Measurements from ENCODE around the gene ZNF785. TPM values are rescaled to one million over a fixed set of nuclear protein-coding genes. Genes with fewer than 3 reads are reported as not detected.

Gene ZNF785
- total RNA-seq, 2 experiments from 2014 or later, result 4.6 to 6.8 TPM

GRCh38 chr16:30533748-30534367 is 51.6 kb downstream of the ZNF785 start:
- intact Hi-C loops (cut with micrococcal nuclease; ENCODE audit: unreplicated experiment), result loop anchor here (2.0 kb wide), 1 partner anchor 61 kb away; the partner anchor contains the start of gene ITGAL
- H2AFZ ChIP-seq (ENCODE audit: low read length), result peak overlapping the region; percentile 51
- peaks cover 34% of the 10 kb centered on the region for H3K4me1 ChIP-seq (ENCODE audit: insufficient read depth, low read length, poor library complexity, severe bottlenecking)
- no peaks in the 10 kb centered on the region for H3K9me2 ChIP-seq (ENCODE audit: insufficient read depth, low read length)
- H3K36me3 ChIP-seq (ENCODE audit: insufficient read depth, low read length), result peaks cover 21% of the 10 kb centered on the region
- no peaks in the 10 kb centered on the region for H3K9me3 ChIP-seq (ENCODE audit: low read length)
- ChIA-PET POLR2A (interaction anchor here (0.6 to 4.6 kb wide), 7 partner anchors 24 to 104 kb away, joined by 3 to 54 read pairs (median 3); partner anchors contain the start of genes DCTPP1, ZNF689 and ZNF764), CTCF (ENCODE audit: unreplicated experiment) (interaction anchor here (0.7 kb wide), 1 partner anchor 95 kb away, joined by 4 read pairs; no protein-coding TSS in a partner anchor)
- no peaks in the 10 kb centered on the region for H4K20me1 ChIP-seq (ENCODE audit: insufficient read depth, low read length)
- no peak for TF ChIP-seq EZH2phosphoT487 (IDR thresholded peaks at IDR 0.05; ENCODE audit: borderline replicate concordance, low read depth, low read length)
- TF ChIP-seq CTCF (conservative IDR thresholded peaks at IDR 0.05; ENCODE audit: low read length), result peak; percentile 44; the same call in 1 of the 2 replicates
- no TSS peak for BruUV-seq (replicated peaks)
- peak overlapping the region; percentile 82 for H3K27ac ChIP-seq (ENCODE audit: low read depth, low read length, poor library complexity, severe bottlenecking)
- H3K4me2 ChIP-seq (ENCODE audit: low read length), result peak overlapping the region; percentile 89
- H3K79me2 ChIP-seq (ENCODE audit: insufficient read depth, low read depth, low read length), result peaks cover 28% of the 10 kb centered on the region; the same call in 1 of the 2 replicates
- H3K4me3 ChIP-seq (ENCODE audit: low read depth, low read length, poor library complexity, severe bottlenecking), result peak overlapping the region; percentile 75
- DNase-seq (ENCODE audit: low spot score), result peak; percentile 45

- peak overlapping the region; percentile 75 for H3K4me3 ChIP-seq (ENCODE audit: low read depth, low read length, poor library complexity, severe bottlenecking)
- H3K4me1 ChIP-seq (ENCODE audit: insufficient read depth, low read length, poor library complexity, severe bottlenecking), result peaks cover 41% of the 10 kb centered on the region
- H3K9me3 ChIP-seq (ENCODE audit: low read length), result no peaks in the 10 kb centered on the region
- BruUV-seq (replicated peaks), result no TSS peak
- no peaks in the 10 kb centered on the region for H4K20me1 ChIP-seq (ENCODE audit: insufficient read depth, low read length)
- no peak for TF ChIP-seq EZH2phosphoT487 (IDR thresholded peaks at IDR 0.05; ENCODE audit: borderline replicate concordance, low read depth, low read length)
- TF ChIP-seq CTCF (conservative IDR thresholded peaks at IDR 0.05; ENCODE audit: low read length), result no peak
- no peak for DNase-seq (ENCODE audit: low spot score)
- intact Hi-C loops (cut with micrococcal nuclease; ENCODE audit: unreplicated experiment), result no loop called here
- H3K79me2 ChIP-seq (ENCODE audit: insufficient read depth, low read depth, low read length), result peaks cover 28% of the 10 kb centered on the region; the same call in 1 of the 2 replicates
- POLR2A ChIA-PET, result interaction anchor here (0.6 to 4.6 kb wide), 4 partner anchors 24 to 208 kb away, joined by 3 to 54 read pairs (median 3); partner anchors contain the start of genes DCTPP1 and ZNF764
- peaks cover 21% of the 10 kb centered on the region for H3K36me3 ChIP-seq (ENCODE audit: insufficient read depth, low read length)
- H3K9me2 ChIP-seq (ENCODE audit: insufficient read depth, low read length), result no peaks in the 10 kb centered on the region
- H2AFZ ChIP-seq (ENCODE audit: low read length), result no peak overlapping the region
- H3K4me2 ChIP-seq (ENCODE audit: low read length), result peak overlapping the region; percentile 89
- H3K27ac ChIP-seq (ENCODE audit: low read depth, low read length, poor library complexity, severe bottlenecking), result no peak overlapping the region
- CTCF ChIA-PET (ENCODE audit: unreplicated experiment), result no interaction called here
These were observed 52.4 kb downstream of the ZNF785 start for GRCh38 chr16:30533146-30533522.
